Measurements from ENCODE around the gene TRIM32. TPM values are rescaled to one million over a fixed set of nuclear protein-coding genes. Genes with fewer than 3 reads are reported as not detected.

The TRIM32 gene
- total RNA-seq, 1 experiment from 2014 or later: 17.5 TPM

GRCh38 chr9:116700279-116700678, 13.2 kb downstream of the TRIM32 start (continued):
- TF ChIP-seq, protein P1, sequence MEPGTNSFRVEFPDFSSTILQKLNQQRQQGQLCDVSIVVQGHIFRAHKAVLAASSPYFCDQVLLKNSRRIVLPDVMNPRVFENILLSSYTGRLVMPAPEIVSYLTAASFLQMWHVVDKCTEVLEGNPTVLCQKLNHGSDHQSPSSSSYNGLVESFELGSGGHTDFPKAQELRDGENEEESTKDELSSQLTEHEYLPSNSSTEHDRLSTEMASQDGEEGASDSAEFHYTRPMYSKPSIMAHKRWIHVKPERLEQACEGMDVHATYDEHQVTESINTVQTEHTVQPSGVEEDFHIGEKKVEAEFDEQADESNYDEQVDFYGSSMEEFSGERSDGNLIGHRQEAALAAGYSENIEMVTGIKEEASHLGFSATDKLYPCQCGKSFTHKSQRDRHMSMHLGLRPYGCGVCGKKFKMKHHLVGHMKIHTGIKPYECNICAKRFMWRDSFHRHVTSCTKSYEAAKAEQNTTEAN (CRISPR knock-in tag; IDR thresholded peaks at IDR 0.05): no peak
- TF ChIP-seq, protein P2, sequence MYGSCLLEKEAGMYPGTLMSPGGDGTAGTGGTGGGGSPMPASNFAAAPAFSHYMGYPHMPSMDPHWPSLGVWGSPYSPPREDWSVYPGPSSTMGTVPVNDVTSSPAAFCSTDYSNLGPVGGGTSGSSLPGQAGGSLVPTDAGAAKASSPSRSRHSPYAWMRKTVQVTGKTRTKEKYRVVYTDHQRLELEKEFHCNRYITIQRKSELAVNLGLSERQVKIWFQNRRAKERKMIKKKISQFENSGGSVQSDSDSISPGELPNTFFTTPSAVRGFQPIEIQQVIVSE (CRISPR knock-in tag; IDR thresholded peaks at IDR 0.05; ENCODE audit: borderline replicate concordance): no peak
- no peak for TF ChIP-seq PRRX2 (CRISPR knock-in tag; IDR thresholded peaks at IDR 0.05)
- TF ChIP-seq ZNF263 (CRISPR knock-in tag; IDR thresholded peaks at IDR 0.05; ENCODE audit: low read depth): no peak
- no peak for TF ChIP-seq NR2C2 (CRISPR knock-in tag; IDR thresholded peaks at IDR 0.05)
- TF ChIP-seq, protein P3, sequence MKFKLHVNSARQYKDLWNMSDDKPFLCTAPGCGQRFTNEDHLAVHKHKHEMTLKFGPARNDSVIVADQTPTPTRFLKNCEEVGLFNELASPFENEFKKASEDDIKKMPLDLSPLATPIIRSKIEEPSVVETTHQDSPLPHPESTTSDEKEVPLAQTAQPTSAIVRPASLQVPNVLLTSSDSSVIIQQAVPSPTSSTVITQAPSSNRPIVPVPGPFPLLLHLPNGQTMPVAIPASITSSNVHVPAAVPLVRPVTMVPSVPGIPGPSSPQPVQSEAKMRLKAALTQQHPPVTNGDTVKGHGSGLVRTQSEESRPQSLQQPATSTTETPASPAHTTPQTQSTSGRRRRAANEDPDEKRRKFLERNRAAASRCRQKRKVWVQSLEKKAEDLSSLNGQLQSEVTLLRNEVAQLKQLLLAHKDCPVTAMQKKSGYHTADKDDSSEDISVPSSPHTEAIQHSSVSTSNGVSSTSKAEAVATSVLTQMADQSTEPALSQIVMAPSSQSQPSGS (CRISPR knock-in tag; IDR thresholded peaks at IDR 0.05; ENCODE audit: borderline replicate concordance, low read depth): no peak
- TF ChIP-seq CTCF (IDR thresholded peaks at IDR 0.05): no peak
- no peak for TF ChIP-seq SP1 (CRISPR knock-in tag; conservative IDR thresholded peaks at IDR 0.05)
- no peak for TF ChIP-seq KAT7 (CRISPR knock-in tag; IDR thresholded peaks at IDR 0.05; ENCODE audit: borderline replicate concordance)

GRCh38 chr9:116700882-116701865, 14.1 kb downstream of the TRIM32 start:
- H3K36me3 Mint-ChIP-seq: peaks cover 29% of the 10 kb centered on the region
- POLR2A ChIA-PET: no interaction called here
- DNase-seq (ENCODE audit: low spot score) (no peak), ATAC-seq (no peak)
- peaks cover 9% of the 10 kb centered on the region for H3K4me1 Mint-ChIP-seq
- CTCF ChIA-PET: no interaction called here
- H3K9me3 Mint-ChIP-seq: 0 out of 2 replicates have a peak, but pooled peaks cover 4% of the 10 kb centered on the region
- no peaks in the 10 kb centered on the region for H3K27me3 Mint-ChIP-seq (ENCODE audit: low read depth)
- no peak overlapping the region for H3K4me3 Mint-ChIP-seq
- no peak overlapping the region for H3K27ac Mint-ChIP-seq
- no peak for TF ChIP-seq HMGXB4 (CRISPR knock-in tag; IDR thresholded peaks at IDR 0.05)
- TF ChIP-seq GABPB1 (CRISPR knock-in tag; IDR thresholded peaks at IDR 0.05): no peak
- no peak for TF ChIP-seq GRHL2 (CRISPR knock-in tag; IDR thresholded peaks at IDR 0.05; ENCODE audit: insufficient replicate concordance, severe bottlenecking)
- TF ChIP-seq, protein P4, sequence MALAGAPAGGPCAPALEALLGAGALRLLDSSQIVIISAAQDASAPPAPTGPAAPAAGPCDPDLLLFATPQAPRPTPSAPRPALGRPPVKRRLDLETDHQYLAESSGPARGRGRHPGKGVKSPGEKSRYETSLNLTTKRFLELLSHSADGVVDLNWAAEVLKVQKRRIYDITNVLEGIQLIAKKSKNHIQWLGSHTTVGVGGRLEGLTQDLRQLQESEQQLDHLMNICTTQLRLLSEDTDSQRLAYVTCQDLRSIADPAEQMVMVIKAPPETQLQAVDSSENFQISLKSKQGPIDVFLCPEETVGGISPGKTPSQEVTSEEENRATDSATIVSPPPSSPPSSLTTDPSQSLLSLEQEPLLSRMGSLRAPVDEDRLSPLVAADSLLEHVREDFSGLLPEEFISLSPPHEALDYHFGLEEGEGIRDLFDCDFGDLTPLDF (CRISPR knock-in tag; IDR thresholded peaks at IDR 0.05): no peak
- TF ChIP-seq ZNF219 (CRISPR knock-in tag; IDR thresholded peaks at IDR 0.05; ENCODE audit: borderline replicate concordance): no peak
- TF ChIP-seq CTCF (IDR thresholded peaks at IDR 0.05): no peak
- TF ChIP-seq, protein P5, sequence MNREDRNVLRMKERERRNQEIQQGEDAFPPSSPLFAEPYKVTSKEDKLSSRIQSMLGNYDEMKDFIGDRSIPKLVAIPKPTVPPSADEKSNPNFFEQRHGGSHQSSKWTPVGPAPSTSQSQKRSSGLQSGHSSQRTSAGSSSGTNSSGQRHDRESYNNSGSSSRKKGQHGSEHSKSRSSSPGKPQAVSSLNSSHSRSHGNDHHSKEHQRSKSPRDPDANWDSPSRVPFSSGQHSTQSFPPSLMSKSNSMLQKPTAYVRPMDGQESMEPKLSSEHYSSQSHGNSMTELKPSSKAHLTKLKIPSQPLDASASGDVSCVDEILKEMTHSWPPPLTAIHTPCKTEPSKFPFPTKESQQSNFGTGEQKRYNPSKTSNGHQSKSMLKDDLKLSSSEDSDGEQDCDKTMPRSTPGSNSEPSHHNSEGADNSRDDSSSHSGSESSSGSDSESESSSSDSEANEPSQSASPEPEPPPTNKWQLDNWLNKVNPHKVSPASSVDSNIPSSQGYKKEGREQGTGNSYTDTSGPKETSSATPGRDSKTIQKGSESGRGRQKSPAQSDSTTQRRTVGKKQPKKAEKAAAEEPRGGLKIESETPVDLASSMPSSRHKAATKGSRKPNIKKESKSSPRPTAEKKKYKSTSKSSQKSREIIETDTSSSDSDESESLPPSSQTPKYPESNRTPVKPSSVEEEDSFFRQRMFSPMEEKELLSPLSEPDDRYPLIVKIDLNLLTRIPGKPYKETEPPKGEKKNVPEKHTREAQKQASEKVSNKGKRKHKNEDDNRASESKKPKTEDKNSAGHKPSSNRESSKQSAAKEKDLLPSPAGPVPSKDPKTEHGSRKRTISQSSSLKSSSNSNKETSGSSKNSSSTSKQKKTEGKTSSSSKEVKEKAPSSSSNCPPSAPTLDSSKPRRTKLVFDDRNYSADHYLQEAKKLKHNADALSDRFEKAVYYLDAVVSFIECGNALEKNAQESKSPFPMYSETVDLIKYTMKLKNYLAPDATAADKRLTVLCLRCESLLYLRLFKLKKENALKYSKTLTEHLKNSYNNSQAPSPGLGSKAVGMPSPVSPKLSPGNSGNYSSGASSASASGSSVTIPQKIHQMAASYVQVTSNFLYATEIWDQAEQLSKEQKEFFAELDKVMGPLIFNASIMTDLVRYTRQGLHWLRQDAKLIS (CRISPR knock-in tag; IDR thresholded peaks at IDR 0.05; ENCODE audit: borderline replicate concordance): no peak
- TF ChIP-seq CBFB (CRISPR knock-in tag; IDR thresholded peaks at IDR 0.05; ENCODE audit: low read depth): no peak
- TF ChIP-seq ZNF232 (CRISPR knock-in tag; IDR thresholded peaks at IDR 0.05): no peak
- TF ChIP-seq ATF1 (CRISPR knock-in tag; IDR thresholded peaks at IDR 0.05): no peak

Measured in WTC11 (cell line).